GM12892 (cell line): ENCODE data around the gene PAXX.

Experiments
- POLR2A ChIP-seq: IDR thresholded peaks from 2 replicates; pipeline ENCODE4 v1.6.1; 2011; ENCODE audit warnings: low read depth, low read length, control low read depth
- POLR2AphosphoS5 ChIP-seq: IDR thresholded peaks from 2 replicates; pipeline ENCODE4 v1.6.1; 2011; ENCODE audit warnings: low read depth, low read length, control low read depth

- no peak for TF ChIP-seq POLR2A
- TF ChIP-seq POLR2AphosphoS5 = no peak
Measured at GRCh38 chr9:136953771-136954269, 38.4 kb upstream of the PAXX start.
